GM18520 (cell line): ENCODE data around the gene PRR18.

Experiments used
- ATAC-seq: cut with Tn5 transposase; IDR thresholded peaks from one replicate; pipeline ENCODE4 v1.9.1; 2021; ENCODE audit not compliant: unreplicated experiment

PRR18 gene

GRCh38 chr6:166278579-166279392 is 29.4 kb downstream of the PRR18 start:
- ATAC-seq, result no peak

GRCh38 chr6:166277892-166278578 is 30.2 kb downstream of the PRR18 start:
- no peak for ATAC-seq

GRCh38 chr6:166277018-166277417 is 31.2 kb downstream of the PRR18 start:
- ATAC-seq, result no peak

- ATAC-seq, result peak; percentile 54
Measured at GRCh38 chr6:166275714-166276166, 32.5 kb downstream of the PRR18 start.

GRCh38 chr6:166274739-166275370 is 33.3 kb downstream of the PRR18 start:
- no peak for ATAC-seq

GRCh38 chr6:166274163-166274562 is 34.0 kb downstream of the PRR18 start:
- ATAC-seq, result no peak

GRCh38 chr6:166271376-166271765 is 36.8 kb downstream of the PRR18 start:
- ATAC-seq, result no peak

GRCh38 chr6:166270706-166271375 is 37.4 kb downstream of the PRR18 start:
- ATAC-seq, result no peak

- ATAC-seq, result no peak
Measured at GRCh38 chr6:166269301-166270039, 38.7 kb downstream of the PRR18 start.

GRCh38 chr6:166268431-166268830 is 39.8 kb downstream of the PRR18 start:
- no peak for ATAC-seq

GRCh38 chr6:166267526-166267925 is 40.7 kb downstream of the PRR18 start:
- no peak for ATAC-seq

- ATAC-seq, result no peak
Measured at GRCh38 chr6:166266336-166266735, 41.9 kb downstream of the PRR18 start.

- ATAC-seq, result no peak
Measured at GRCh38 chr6:166262743-166263515, 45.3 kb downstream of the PRR18 start.

- ATAC-seq, result no peak
Measured at GRCh38 chr6:166259296-166259977, 48.8 kb downstream of the PRR18 start.

- ATAC-seq, result no peak
Measured at GRCh38 chr6:166258854-166259276, 49.3 kb downstream of the PRR18 start.

- no peak for ATAC-seq
Measured at GRCh38 chr6:166257911-166258318, 50.3 kb downstream of the PRR18 start.
